Common myeloid progenitor, CD34-positive (primary cell): ENCODE data around the gene SYPL2.

Experiments
- CTCF ChIA-PET: fragments of 350-600 bp; sonication (Branson Sonifier 250); formaldehyde crosslinking; loops from one replicate; lab custom pipeline; 2021; ENCODE audit warnings: antibody characterized with exemption; lab: Charles Lee
- POLR2A ChIA-PET: fragments of 350-600 bp; sonication (Branson Sonifier 250); formaldehyde crosslinking; loops from one replicate; lab custom pipeline; 2021; ENCODE audit warnings: antibody characterized with exemption; lab: Charles Lee
- DNase-seq, 3 donors: peaks; one replicate each; pipeline versions ENCODE4 v3.0.0 to v3.0.0-alpha.2; 2013
- H3K27ac ChIP-seq, 2 experiments: 1 replicate in 1 of 2; 2 replicates in 1 of 2; pipeline ENCODE4 v1.7.0; 2013; ENCODE audit warnings: inconsistent platforms in 2 of 2, low read length in 2 of 2, mild to moderate bottlenecking in 2 of 2, low read depth in 1 of 2, moderate library complexity in 1 of 2; ENCODE audit not compliant: severe bottlenecking in 2 of 2, insufficient read depth in 1 of 2, poor library complexity in 1 of 2
- H3K27me3 ChIP-seq, 5 experiments: replicated peaks in 2 of 5; 1 replicate in 3 of 5; 2 replicates in 2 of 5; pipeline versions ENCODE4 v1.6.1 to v1.7.0; 2013; ENCODE audit warnings: low read length in 4 of 5, mild to moderate bottlenecking in 2 of 5, moderate library complexity in 2 of 5, inconsistent platforms in 1 of 5; ENCODE audit not compliant: insufficient read depth in 5 of 5, control insufficient read depth in 4 of 5
- H3K36me3 ChIP-seq, 4 experiments: 1 replicate in 2 of 4; 2 replicates in 2 of 4; pipeline versions ENCODE4 v1.6.1 to v1.7.0; 2013; ENCODE audit warnings: low read length in 3 of 4, control low read depth in 1 of 4, mild to moderate bottlenecking in 1 of 4; ENCODE audit not compliant: control insufficient read depth in 4 of 4, insufficient read depth in 4 of 4
- H3K4me1 ChIP-seq, 4 experiments: 1 replicate in 3 of 4; 2 replicates in 1 of 4; pipeline versions ENCODE4 v1.6.1 to v1.7.1; 2013; ENCODE audit warnings: low read length in 3 of 4, mild to moderate bottlenecking in 3 of 4, control low read depth in 1 of 4, inconsistent platforms in 1 of 4, moderate library complexity in 1 of 4; ENCODE audit not compliant: control insufficient read depth in 4 of 4, insufficient read depth in 4 of 4; ENCODE audit errors: control extremely low read depth in 1 of 4
- H3K4me3 ChIP-seq, 7 experiments: 1 replicate in 4 of 7; 2 replicates in 3 of 7; pipeline versions ENCODE4 v1.5.1 to v1.7.0; 2013; ENCODE audit warnings: mild to moderate bottlenecking in 7 of 7, low read length in 6 of 7, moderate library complexity in 6 of 7, inconsistent platforms in 2 of 7, low read depth in 2 of 7, control low read depth in 1 of 7; ENCODE audit not compliant: insufficient read depth in 4 of 7, control insufficient read depth in 1 of 7; ENCODE audit errors: extremely low read depth in 1 of 7
- H3K9me3 ChIP-seq, 5 experiments: 1 replicate in 4 of 5; 2 replicates in 1 of 5; pipeline versions ENCODE4 v1.6.1 to v1.7.1; 2013; ENCODE audit warnings: low read length in 4 of 5, mild to moderate bottlenecking in 2 of 5, inconsistent platforms in 1 of 5, low read depth in 1 of 5, moderate library complexity in 1 of 5; ENCODE audit not compliant: control insufficient read depth in 4 of 5, insufficient read depth in 2 of 5; ENCODE audit errors: control extremely low read depth in 1 of 5
- WGBS: methylation state at CpG from one replicate; pipeline ENCODE4 v1.1.5; 2013; ENCODE audit not compliant: insufficient coverage; 5-methylcytosine and 5-hydroxymethylcytosine counted together

The SYPL2 gene

DNA sequence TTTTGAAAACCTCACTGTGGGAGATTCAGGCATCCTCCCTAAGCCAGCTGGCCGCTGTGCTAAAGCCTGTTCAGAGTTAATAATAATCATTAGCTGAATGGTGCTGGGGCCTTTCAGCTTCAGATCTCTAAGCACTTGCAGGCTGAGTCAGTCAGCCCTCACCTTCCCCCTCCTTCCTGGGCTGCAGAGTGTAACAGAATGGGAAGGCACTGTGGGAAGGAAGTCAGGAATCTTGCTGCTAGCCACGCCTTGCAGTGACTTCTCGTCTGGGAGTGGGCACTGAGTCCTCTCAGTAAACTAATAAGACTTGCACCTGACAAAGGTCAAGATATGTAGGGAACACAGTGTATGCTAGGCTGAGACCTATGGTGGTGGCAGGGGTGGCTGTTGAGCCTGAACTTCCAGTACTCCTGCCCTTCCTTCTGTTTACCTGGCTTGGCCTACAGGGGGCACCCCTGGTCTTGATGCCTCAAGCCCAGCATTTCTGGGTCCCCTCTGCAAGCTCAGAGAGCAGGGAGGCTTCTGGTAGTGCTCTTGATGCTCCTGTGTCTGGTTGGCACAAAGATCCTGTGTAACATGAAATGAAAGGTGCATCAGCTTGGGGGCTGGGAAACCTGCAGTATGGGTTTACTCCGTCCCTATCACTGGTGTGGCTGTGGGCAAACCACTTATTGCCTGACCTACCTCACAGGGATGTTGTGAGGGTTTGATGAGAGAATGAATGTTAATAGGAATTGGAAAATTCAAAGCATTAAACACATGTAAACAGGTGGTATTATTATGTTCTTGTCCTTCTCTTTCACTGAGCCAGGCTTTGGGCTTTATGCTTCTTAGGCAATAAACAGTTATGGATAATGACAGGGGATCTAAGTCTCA is 33.6 kb downstream of the SYPL2 start:
- CTCF ChIA-PET, result interaction anchor here (3.4 to 39.1 kb wide), 5 partner anchors 4 to 140 kb away, joined by 11 to 1203 read pairs (median 232); partner anchors contain the start of genes AMIGO1, ATXN7L2, CYB561D1 and GPR61
- WGBS, result 83% methylated on average over 2 of the region's 4 CpGs
- H3K36me3 ChIP-seq, result peaks cover 6 to 46% (median 28%) of the 10 kb centered on the region in 4 experiments
- H3K9me3 ChIP-seq, result no peaks in the 10 kb centered on the region
- no peak overlapping the region for H3K27ac ChIP-seq
- H3K27me3 ChIP-seq, result no peaks in the 10 kb centered on the region
- POLR2A ChIA-PET, result interaction anchor here (0.6 kb wide), 1 partner anchor 33 kb away, joined by 4 read pairs; no protein-coding TSS in a partner anchor
- peaks cover 0 to 26% (median 15%) of the 10 kb centered on the region in 4 experiments for H3K4me1 ChIP-seq
- no peak overlapping the region for H3K4me3 ChIP-seq
- DNase-seq, result peak; percentile 44 to 71 (median 62)

- H3K27ac ChIP-seq, result no peak overlapping the region
- CTCF ChIA-PET, result interaction anchor here (11.1 to 39.1 kb wide), 4 partner anchors 3 to 33 kb away, joined by 90 to 1203 read pairs (median 232); partner anchors contain the start of genes AMIGO1, ATXN7L2, CYB561D1 and GPR61
- DNase-seq, result no peak
- no peaks in the 10 kb centered on the region for H3K9me3 ChIP-seq
- POLR2A ChIA-PET, result no interaction called here
- WGBS, result 95% methylated on average over 4 of the region's 5 CpGs
- peaks cover 0 to 23% (median 13%) of the 10 kb centered on the region in 4 experiments for H3K4me1 ChIP-seq
- H3K27me3 ChIP-seq, result no peaks in the 10 kb centered on the region
- H3K36me3 ChIP-seq, result peaks cover 6 to 42% (median 26%) of the 10 kb centered on the region in 4 experiments
- H3K4me3 ChIP-seq, result no peak overlapping the region
Observed at GRCh38 chr1:109500941-109501381, 34.6 kb downstream of the SYPL2 start.

GRCh38 chr1:109501644-109502363 is 35.5 kb downstream of the SYPL2 start:
- CTCF ChIA-PET, result interaction anchor here (2.8 to 39.1 kb wide), 4 partner anchors 10 to 32 kb away, joined by 8 to 1203 read pairs (median 161); partner anchors contain the start of genes ATXN7L2, CYB561D1 and GPR61

GRCh38 chr1:109502364-109502851 is 36.1 kb downstream of the SYPL2 start:
- 71% methylated on average over 2 of the region's 3 CpGs for WGBS

More at GRCh38 chr1:109501644-109502363, 35.5 kb downstream of the SYPL2 start:
- POLR2A ChIA-PET, result no interaction called here
- Histone ChIP-seq H3K36me3 (peaks cover 2 to 33% (median 20%) of the 10 kb centered on the region in 4 experiments), H3K27me3 (peaks cover 0 to 2% (median 0%) of the 10 kb centered on the region in 5 experiments), H3K4me1 (peaks cover 0 to 23% (median 13%) of the 10 kb centered on the region in 4 experiments), H3K27ac (no peak overlapping the region), H3K4me3 (no peak overlapping the region), H3K9me3 (no peaks in the 10 kb centered on the region)
- 76% methylated on average over 5 of the region's 5 CpGs for WGBS
- DNase-seq, result peak in 1 of 3 donors; percentile 29

DNA sequence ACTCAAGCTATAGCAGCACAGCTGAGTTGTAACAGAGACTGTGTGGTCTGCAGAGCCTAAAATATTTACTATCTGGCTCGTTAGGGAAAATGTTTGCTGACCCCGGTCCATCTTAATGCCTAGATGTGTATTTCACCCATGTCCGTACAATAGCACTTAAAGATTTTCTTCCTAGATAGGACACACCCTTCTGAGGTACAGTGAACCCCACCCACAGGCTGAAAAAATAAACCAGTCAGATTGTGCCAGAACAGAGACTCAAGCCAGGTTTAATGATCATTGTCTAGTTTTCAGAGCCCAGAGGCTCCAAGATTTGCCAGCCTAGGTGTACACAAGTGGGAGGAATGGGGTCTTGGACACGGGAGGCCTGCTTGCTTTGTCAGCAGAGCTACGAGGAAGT is 37.6 kb downstream of the SYPL2 start:
- no peak overlapping the region for H3K4me3 ChIP-seq
- whole genome bisulfite sequencing, result 93% methylated on average over 5 of the region's 5 CpGs
- peaks cover 0 to 23% (median 13%) of the 10 kb centered on the region in 4 experiments for H3K4me1 ChIP-seq

More at GRCh38 chr1:109502364-109502851, 36.1 kb downstream of the SYPL2 start:
- DNase-seq, result peak in 2 of 3 donors; percentile 27 to 34
- H3K27ac ChIP-seq, result peak overlapping the region in 1 of 2 experiments; percentile 49
- H3K27me3 ChIP-seq, result peaks cover 0 to 5% (median 0%) of the 10 kb centered on the region in 5 experiments
- H3K36me3 ChIP-seq, result peaks cover 2 to 27% (median 16%) of the 10 kb centered on the region in 4 experiments
- H3K4me1 ChIP-seq, result peaks cover 0 to 23% (median 13%) of the 10 kb centered on the region in 4 experiments
- H3K9me3 ChIP-seq, result no peaks in the 10 kb centered on the region
- ChIA-PET CTCF (interaction anchor here (2.8 to 39.1 kb wide), 4 partner anchors 10 to 32 kb away, joined by 8 to 1203 read pairs (median 161); partner anchors contain the start of genes ATXN7L2, CYB561D1 and GPR61), POLR2A (no interaction called here)
- H3K4me3 ChIP-seq, result no peak overlapping the region

DNA sequence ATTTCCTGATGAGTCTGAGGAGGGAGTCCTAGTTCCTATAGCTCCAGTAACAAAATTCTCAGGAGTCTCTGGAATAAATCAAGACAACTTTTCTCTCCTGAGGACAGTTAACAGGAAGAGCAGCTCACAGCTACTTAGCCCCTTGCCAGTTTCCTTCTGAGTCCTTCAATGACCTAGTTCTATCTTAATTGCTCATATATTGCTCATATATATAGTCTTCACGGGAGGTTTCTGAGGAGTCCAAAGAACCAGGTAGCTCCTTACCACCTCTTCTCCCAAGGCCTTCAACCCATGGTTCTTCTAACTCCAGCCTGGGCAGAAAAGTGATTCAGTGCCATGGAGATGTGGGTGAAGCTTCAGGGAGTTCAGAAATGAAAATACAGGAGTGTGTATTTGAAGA is 38.6 kb downstream of the SYPL2 start:
- ChIA-PET CTCF (interaction anchor here (1.0 to 39.1 kb wide), 4 partner anchors 11 to 119 kb away, joined by 3 to 1203 read pairs (median 161); partner anchors contain the start of genes ATXN7L2, CYB561D1 and GPR61), POLR2A (interaction anchor here (0.6 kb wide), 1 partner anchor 72 kb away, joined by 3 read pairs; no protein-coding TSS in a partner anchor)
- Histone ChIP-seq H3K36me3 (peaks cover 2 to 13% (median 7%) of the 10 kb centered on the region in 4 experiments), H3K4me1 (peaks cover 0 to 32% (median 18%) of the 10 kb centered on the region in 4 experiments), H3K27ac (no peak overlapping the region), H3K9me3 (no peaks in the 10 kb centered on the region), H3K4me3 (no peak overlapping the region), H3K27me3 (peaks cover 0 to 14% (median 0%) of the 10 kb centered on the region in 5 experiments)
- WGBS, result no CpG with 5 or more reads among the region's 1 CpG
- DNase-seq, result no peak

More for the DNA sequence above, 37.6 kb downstream of the SYPL2 start:
- H3K9me3 ChIP-seq, result no peaks in the 10 kb centered on the region
- H3K27ac ChIP-seq, result no peak overlapping the region
- peaks cover 2 to 15% (median 8%) of the 10 kb centered on the region in 4 experiments for H3K36me3 ChIP-seq
- POLR2A ChIA-PET, result no interaction called here
- H3K27me3 ChIP-seq, result peaks cover 0 to 14% (median 0%) of the 10 kb centered on the region in 5 experiments
- DNase-seq, result no peak
- CTCF ChIA-PET, result interaction anchor here (1.0 to 39.1 kb wide), 5 partner anchors 12 to 120 kb away, joined by 3 to 1203 read pairs (median 90); partner anchors contain the start of genes ATXN7L2, CYB561D1 and GPR61
